Measurements from ENCODE around the gene IL2RA. TPM values are rescaled to one million over a fixed set of nuclear protein-coding genes. Genes with fewer than 3 reads are reported as not detected.
"Not testable (repeated sequence)": the region's sequence is repeated elsewhere in the genome, so short reads cannot be mapped to it uniquely, and the experiment has no call there.

Gene IL2RA
- total RNA-seq, 1 donor, result not detected

- H2AFZ ChIP-seq (ENCODE audit: low read length), result no peak overlapping the region
- no peaks in the 10 kb centered on the region for H3K36me3 ChIP-seq (ENCODE audit: insufficient read depth, low read length)
- no peak overlapping the region for H3K4me2 ChIP-seq (ENCODE audit: insufficient read depth, low read length)
- DNase-seq (ENCODE audit: insufficient read length, low spot score, missing footprints), result no peak
- H3K4me1 ChIP-seq (ENCODE audit: insufficient read depth, low read length), result no peaks in the 10 kb centered on the region
- TF ChIP-seq, protein P1, sequence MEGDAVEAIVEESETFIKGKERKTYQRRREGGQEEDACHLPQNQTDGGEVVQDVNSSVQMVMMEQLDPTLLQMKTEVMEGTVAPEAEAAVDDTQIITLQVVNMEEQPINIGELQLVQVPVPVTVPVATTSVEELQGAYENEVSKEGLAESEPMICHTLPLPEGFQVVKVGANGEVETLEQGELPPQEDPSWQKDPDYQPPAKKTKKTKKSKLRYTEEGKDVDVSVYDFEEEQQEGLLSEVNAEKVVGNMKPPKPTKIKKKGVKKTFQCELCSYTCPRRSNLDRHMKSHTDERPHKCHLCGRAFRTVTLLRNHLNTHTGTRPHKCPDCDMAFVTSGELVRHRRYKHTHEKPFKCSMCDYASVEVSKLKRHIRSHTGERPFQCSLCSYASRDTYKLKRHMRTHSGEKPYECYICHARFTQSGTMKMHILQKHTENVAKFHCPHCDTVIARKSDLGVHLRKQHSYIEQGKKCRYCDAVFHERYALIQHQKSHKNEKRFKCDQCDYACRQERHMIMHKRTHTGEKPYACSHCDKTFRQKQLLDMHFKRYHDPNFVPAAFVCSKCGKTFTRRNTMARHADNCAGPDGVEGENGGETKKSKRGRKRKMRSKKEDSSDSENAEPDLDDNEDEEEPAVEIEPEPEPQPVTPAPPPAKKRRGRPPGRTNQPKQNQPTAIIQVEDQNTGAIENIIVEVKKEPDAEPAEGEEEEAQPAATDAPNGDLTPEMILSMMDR (IDR thresholded peaks at IDR 0.05; ENCODE audit: extremely low read depth, low read depth, low read length), result no peak
- H3K79me2 ChIP-seq (ENCODE audit: insufficient read depth, low read length), result no peaks in the 10 kb centered on the region
- no peaks in the 10 kb centered on the region for H3K27me3 ChIP-seq (ENCODE audit: insufficient read depth, low read length)
- no peaks in the 10 kb centered on the region for H4K20me1 ChIP-seq (ENCODE audit: insufficient read depth, low read length)
- no peaks in the 10 kb centered on the region for H3K9me3 ChIP-seq (ENCODE audit: low read depth, low read length)
- no peak overlapping the region for H3K27ac ChIP-seq (ENCODE audit: low read depth, low read length)
- no peak overlapping the region for H3K4me3 ChIP-seq (ENCODE audit: insufficient read depth, low read length)
Measured at GRCh38 chr10:5961405-5962100, 100.6 kb downstream of the IL2RA start.

- not testable (repeated sequence) for H3K4me3 ChIP-seq (ENCODE audit: insufficient read depth, low read length); H3K4me2 ChIP-seq (ENCODE audit: insufficient read depth, low read length); H3K27ac ChIP-seq (ENCODE audit: low read depth, low read length); H3K79me2 ChIP-seq (ENCODE audit: insufficient read depth, low read length); H3K9me3 ChIP-seq (ENCODE audit: low read depth, low read length); H4K20me1 ChIP-seq (ENCODE audit: insufficient read depth, low read length); H3K4me1 ChIP-seq (ENCODE audit: insufficient read depth, low read length); H3K36me3 ChIP-seq (ENCODE audit: insufficient read depth, low read length); H3K27me3 ChIP-seq (ENCODE audit: insufficient read depth, low read length); H2AFZ ChIP-seq (ENCODE audit: low read length); DNase-seq (ENCODE audit: insufficient read length, low spot score, missing footprints)
Measured at GRCh38 chr10:5960973-5961275, 101.2 kb downstream of the IL2RA start.

Small RNA genes lying within 50 kb of the gene (small RNA-seq; reads per million reads assigned to genes)
- gene RF00397, result not detected

Other genes with a start within 250 kb of the IL2RA start
- gene GDI2, start 248.9 kb downstream of the IL2RA start, total RNA-seq, result 684 and 730 TPM in 2 replicates
- gene ANKRD16, start 172.5 kb downstream of the IL2RA start, total RNA-seq, result 7.2 and 9.4 TPM in 2 replicates
- 80.2 and 93.7 TPM in 2 replicates for gene FBH1, start 172.1 kb downstream of the IL2RA start, total RNA-seq
- 1.1 and 1.2 TPM in 2 replicates for gene IL15RA, start 84.8 kb downstream of the IL2RA start, total RNA-seq
- gene RBM17, start 26.7 kb upstream of the IL2RA start, total RNA-seq, result 29.3 and 31.8 TPM in 2 replicates
- gene PFKFB3, start 140.6 kb upstream of the IL2RA start, total RNA-seq, result 7.1 and 19.2 TPM in 2 replicates